Adrenal gland (tissue), 5 donors: ENCODE measurements around the gene GALT.

ENCODE experiments used
- CTCF ChIP-seq, 6 experiments: fragments of 450-650 bp in 4 of 6; fragments of 200-600 bp in 2 of 6; sonication (generic) in 1 of 6; IDR thresholded peaks; 1 replicate in 5 of 6; 2 replicates in 1 of 6; pipeline versions ENCODE4 v1.5.1 to v1.8.0; 2016 to 2021; ENCODE audit warnings: antibody characterized with exemption in 6 of 6, mild to moderate bottlenecking in 2 of 6, moderate library complexity in 1 of 6
- POLR2A ChIP-seq, 2 donors: fragments of 450-650 bp; IDR thresholded peaks; one replicate each; pipeline ENCODE4 v1.6.1; 2017; ENCODE audit warnings: antibody characterized with exemption in 2 of 2, mild to moderate bottlenecking in 2 of 2, moderate library complexity in 1 of 2
- donor health status: DM: no; HTN: no; CAD: no.

- no peak for TF ChIP-seq CTCF (IDR thresholded peaks at IDR 0.05)
- no peak for TF ChIP-seq POLR2A (IDR thresholded peaks at IDR 0.05)
Measured at GRCh38 chr9:34635556-34635955, 10.9 kb upstream of the GALT start.
